Measurements from ENCODE around the gene DBN1. TPM values are rescaled to one million over a fixed set of nuclear protein-coding genes. Genes with fewer than 3 reads are reported as not detected.

The DBN1 gene
- total RNA-seq, 4 donors from 2014 or later = 89.8 to 139 (median 111) TPM

DNA sequence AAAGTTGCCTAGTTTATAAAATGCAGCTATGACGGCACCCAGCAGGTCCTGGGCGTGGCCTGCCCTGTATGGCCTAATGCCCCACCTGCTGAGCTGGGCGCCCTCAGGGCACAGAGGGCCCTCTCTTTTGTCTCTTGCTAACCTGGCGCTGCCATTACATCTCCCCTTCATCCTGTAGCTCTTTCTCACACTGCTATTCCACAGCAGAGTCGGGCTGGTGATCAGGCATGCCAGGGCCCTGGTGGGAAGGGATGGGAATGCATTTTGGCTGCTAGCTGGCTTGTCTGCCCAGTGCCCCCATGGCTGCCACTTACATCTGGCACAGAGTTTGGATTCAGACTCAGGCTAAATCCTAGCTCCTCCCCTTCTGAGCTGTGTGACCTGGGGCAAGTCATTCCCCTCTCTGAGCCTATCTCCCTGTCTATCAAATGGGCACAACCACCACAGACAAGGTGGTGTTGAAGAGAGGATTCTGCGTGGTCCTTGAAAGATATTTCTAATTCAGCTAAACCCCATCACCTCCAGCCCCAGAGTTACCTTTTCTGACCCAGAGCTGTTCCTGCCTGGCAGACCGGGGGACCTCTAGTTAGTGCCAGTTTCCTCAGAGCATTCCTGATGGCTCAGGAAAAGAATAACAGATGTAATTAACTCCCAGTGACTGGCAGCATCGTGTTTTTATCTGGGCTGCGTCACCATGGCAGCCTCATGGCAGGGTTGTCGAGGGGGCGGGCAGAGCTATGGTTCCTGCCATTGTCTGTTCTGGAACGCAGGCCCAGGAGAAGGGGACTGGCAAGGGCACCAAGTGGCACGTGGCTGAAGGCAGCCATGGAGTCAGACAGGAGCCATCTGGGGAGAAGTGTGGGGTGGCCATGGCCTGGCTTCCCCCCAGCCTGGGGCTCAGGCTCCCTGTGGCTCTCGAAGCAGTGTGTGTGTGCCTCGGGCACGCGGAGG is 20.5 kb downstream of the DBN1 start:
- Histone ChIP-seq H3K9me3 (no peaks in the 10 kb centered on the region), H3K27ac (peak overlapping the region in 1 of 4 donors; percentile 63), H3K27me3 (peaks cover 0 to 35% of the 10 kb centered on the region in 2 donors), H3K36me3 (peaks cover 0 to 3% (median 0%) of the 10 kb centered on the region in 3 donors), H3K4me3 (no peak overlapping the region), H3K4me1 (peaks cover 0 to 46% (median 28%) of the 10 kb centered on the region in 4 donors)
- WGBS, 2 donors = 75 to 76% methylated on average over 16 to 17 of the region's 17 CpGs
- DNase-seq (ENCODE audit: low spot score in 2 of 2) = no peak
- TF ChIP-seq POLR2A (IDR thresholded peaks at IDR 0.05) (no peak), EP300 (IDR thresholded peaks at IDR 0.05) (peak in 1 of 2 donors; percentile 17)

DNA sequence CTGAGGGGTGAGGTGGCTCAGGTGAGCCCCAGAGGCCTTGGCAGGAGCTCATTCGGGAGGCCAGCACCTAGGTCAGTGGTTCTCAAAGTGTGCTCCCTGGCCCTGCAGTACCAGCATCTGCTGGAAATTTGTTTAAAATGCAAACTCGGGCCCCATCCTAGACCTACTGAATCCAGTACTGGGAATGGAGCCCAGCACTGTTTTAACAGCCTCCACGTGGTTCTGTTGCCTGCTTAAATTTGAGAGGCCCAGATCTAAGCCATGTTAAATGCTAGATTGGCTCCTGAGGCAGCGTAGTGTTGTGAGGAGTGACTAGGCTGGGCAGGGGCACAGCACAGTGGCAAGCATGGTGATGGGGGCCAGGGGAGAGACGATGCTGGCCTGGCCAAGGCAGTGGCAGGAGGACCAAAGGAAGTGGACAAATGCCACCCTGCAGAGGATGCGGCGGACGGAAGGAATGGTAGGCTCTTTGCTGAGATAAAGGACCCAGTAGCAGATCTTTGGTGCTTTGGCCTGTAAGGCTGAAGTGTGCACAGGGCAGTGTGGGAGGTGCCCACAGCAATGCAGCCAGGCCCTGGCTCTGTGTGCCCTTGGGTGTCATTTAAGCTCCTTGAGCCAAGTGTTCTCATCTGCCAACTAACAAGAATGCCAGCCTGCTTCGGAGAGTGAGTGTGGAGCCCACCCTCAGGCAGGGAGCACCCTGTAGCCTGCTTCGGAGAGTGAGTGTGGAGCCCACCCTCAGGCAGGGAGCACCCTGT is 22.6 kb downstream of the DBN1 start:
- peak in 1 of 2 donors; percentile 9 for TF ChIP-seq EP300 (IDR thresholded peaks at IDR 0.05)
- TF ChIP-seq CTCF (IDR thresholded peaks at IDR 0.05) = no peak
- TF ChIP-seq POLR2A (IDR thresholded peaks at IDR 0.05) = no peak
- 68 to 74% methylated on average over 9 of the region's 10 CpGs for WGBS, 2 donors

GRCh38 chr5:177449140-177450061 is 24.0 kb downstream of the DBN1 start:
- Histone ChIP-seq H3K9me3 (no peaks in the 10 kb centered on the region), H3K27me3 (peaks cover 0 to 40% of the 10 kb centered on the region in 2 donors), H3K4me3 (no peak overlapping the region), H3K27ac (peak overlapping the region in 2 of 4 donors; percentile 4 to 25), H3K4me1 (peaks cover 0 to 41% (median 33%) of the 10 kb centered on the region in 4 donors), H3K36me3 (no peaks in the 10 kb centered on the region)
- TF ChIP-seq POLR2A (IDR thresholded peaks at IDR 0.05) (no peak), EP300 (IDR thresholded peaks at IDR 0.05) (no peak), CTCF (IDR thresholded peaks at IDR 0.05) (no peak)
- 90 to 91% methylated on average over 14 to 18 of the region's 18 CpGs for WGBS, 2 donors
- no peak for DNase-seq (ENCODE audit: low spot score in 2 of 2)

More for the DNA sequence above, 22.6 kb downstream of the DBN1 start:
- Histone ChIP-seq H3K27me3 (peaks cover 0 to 40% of the 10 kb centered on the region in 2 donors), H3K9me3 (no peaks in the 10 kb centered on the region), H3K4me1 (peaks cover 0 to 46% (median 38%) of the 10 kb centered on the region in 4 donors), H3K36me3 (no peaks in the 10 kb centered on the region), H3K27ac (peak overlapping the region in 1 of 4 donors; percentile 45), H3K4me3 (no peak overlapping the region)
- no peak for DNase-seq (ENCODE audit: low spot score in 2 of 2)

GRCh38 chr5:177448244-177448950 is 25.0 kb downstream of the DBN1 start:
- Histone ChIP-seq H3K27ac (peak overlapping the region in 2 of 4 donors; percentile 84 to 90), H3K9me3 (no peaks in the 10 kb centered on the region), H3K4me1 (peaks cover 0 to 32% (median 23%) of the 10 kb centered on the region in 4 donors), H3K4me3 (no peak overlapping the region), H3K36me3 (no peaks in the 10 kb centered on the region), H3K27me3 (peaks cover 0 to 40% of the 10 kb centered on the region in 2 donors)
- no peak for DNase-seq (ENCODE audit: low spot score in 2 of 2)
- no peak for TF ChIP-seq CTCF (IDR thresholded peaks at IDR 0.05)
- no peak for TF ChIP-seq POLR2A (IDR thresholded peaks at IDR 0.05)
- TF ChIP-seq EP300 (IDR thresholded peaks at IDR 0.05) = no peak
- 65 to 69% methylated on average over 6 of the region's 6 CpGs for WGBS, 2 donors

Data from tibial nerve (tissue), 4 donors.